T-helper 22 cell (primary cell): ENCODE measurements around the gene LYZL1.
"Not testable (repeated sequence)": the region's sequence is repeated elsewhere in the genome, so short reads cannot be mapped to it uniquely, and the experiment has no call there.

Experiments used
- DNase-seq: peaks from one replicate; pipeline ENCODE4 v3.0.0-alpha.2; 2020; ENCODE audit warnings: low read depth

The LYZL1 gene

DNA sequence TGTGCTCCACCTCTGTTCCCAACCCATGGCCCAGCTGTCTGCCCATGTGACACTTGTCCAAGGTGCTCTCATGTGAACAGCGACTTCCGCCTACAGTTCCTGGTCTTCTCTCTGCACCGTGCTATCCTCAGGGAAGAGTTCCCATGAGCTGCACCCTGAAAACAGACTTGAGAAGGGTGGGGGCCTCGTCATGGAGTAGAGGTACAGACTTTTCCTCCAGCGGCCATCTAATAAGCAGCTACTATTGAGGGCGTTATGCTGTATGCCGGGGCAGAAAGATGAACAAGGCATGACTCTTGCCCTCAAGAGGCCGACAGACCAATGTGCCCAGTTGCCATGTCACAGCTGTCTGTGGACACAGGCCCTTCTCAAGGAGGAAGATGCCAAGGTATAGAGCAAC, 25.4 kb upstream of the LYZL1 start:
- DNase-seq, result no peak

DNA sequence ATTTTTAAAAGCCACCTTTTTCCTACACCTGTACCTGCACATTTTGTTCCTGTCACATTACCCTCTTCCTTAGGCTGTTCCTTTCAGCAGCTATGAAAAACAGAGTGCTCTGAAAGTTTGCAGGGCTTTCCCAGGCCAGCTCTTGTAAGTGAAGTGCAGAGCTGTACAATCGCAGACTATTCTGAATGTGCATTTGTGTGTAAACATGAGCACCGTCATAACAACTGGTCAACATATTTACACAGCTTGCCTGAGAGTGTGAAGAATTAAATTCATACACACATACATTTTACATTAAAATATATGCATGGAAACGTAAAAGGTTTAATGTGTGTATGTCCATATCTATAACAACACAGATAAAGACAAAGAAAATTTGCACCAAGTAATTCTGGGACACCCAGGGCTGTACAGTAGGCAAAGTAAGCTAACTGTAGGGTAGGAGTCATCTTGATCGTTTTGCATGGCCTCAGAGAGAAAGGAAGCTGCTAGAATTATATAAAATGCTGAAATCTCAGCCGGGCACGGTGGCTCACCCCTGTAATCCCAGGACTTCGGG, 23.6 kb upstream of the LYZL1 start:
- DNase-seq, result no peak

DNA sequence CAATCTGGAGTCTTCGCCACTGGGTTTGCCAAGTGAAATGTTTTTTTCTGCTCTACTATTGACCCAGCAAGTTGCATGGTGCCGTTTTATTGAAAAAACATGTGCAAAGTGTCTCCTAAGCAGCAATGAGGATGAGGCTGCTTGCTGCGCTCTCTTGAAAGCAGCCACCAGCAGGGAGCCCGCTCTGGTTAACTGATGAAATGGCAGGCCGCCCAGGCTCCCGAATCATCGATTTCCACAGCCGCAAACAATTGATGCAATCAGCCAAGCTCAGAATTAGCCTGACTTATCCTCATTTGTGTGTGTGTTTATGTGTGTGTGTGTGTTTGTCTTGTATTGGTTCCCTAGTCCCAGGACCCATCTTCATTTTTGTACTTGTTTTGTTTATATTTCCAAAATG, 22.2 kb upstream of the LYZL1 start:
- no peak for DNase-seq

DNA sequence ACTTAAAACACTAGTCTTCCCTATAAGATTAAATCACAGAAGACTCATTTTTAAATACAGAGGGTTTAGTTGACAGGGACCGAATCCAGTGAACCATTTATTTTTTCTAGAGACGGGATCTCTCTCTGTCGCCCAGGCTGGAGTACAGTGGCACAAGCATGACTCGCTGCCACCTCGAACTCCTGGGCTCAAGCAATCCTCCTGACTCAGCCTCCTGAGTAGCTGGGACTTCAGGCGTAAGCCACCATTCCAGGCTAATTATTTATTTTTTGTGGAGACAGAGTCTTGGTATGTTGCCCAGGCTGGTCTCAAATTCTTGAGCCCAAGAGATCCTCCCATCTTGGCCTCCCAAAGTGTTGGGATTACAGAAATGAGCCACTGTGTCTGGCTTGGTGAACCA, 20.9 kb upstream of the LYZL1 start:
- DNase-seq, result no peak

DNA sequence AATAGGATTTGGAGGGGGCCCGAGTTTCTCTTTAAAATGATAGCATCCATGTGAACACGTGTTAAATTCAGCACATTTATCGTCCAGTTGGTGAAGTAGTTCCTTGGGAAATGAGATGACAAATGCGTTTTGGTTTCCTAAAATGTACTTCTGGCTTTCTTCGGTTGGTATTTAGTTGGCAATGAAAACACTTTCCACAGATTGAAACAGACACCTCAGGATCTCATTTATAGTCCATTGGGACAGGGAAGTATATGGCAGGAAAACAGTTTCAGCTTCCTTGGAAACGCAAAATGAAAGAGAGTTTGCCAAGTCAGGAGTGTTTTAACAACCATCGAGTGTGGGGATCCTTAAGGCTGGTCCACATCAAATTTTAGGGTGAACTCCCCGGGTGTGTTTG, 19.4 kb upstream of the LYZL1 start:
- no peak for DNase-seq

DNA sequence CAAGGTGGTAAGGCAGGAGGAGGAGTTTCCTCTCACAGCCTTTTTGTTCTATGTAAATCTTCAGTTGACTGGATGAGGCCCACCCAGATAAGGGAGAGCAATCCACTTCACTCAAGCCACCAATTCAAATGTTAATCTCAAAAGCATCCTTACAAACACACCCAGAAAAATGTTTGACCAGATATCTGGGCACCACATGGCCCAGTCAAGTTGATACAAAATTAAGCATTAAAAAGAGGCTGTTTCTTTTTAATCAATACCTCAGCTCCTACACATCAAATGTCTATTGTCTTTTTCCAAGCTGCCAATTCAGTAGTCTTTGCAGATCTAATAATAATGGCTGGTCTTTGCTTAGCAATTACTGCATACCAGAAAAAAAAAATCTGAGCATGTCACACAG, 18.0 kb upstream of the LYZL1 start:
- no peak for DNase-seq

DNA sequence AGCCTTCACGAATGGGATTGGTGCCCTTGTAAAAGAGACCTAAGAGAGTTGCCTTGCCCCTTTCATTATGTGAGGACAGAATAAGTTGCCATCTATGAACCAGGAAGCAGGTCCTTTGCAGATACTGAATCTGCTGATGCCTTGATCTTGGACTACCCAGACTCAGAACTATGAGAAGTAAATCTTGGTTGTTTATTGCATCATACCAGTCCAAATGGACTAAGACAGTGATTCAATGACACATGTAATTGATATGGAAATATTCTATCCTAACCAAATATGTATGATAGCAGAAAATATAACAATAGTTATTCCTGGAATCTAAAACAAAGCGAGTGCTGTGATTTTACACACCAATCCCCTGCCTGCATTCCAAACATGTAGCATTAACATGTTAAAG, 17.0 kb upstream of the LYZL1 start:
- no peak for DNase-seq

DNA sequence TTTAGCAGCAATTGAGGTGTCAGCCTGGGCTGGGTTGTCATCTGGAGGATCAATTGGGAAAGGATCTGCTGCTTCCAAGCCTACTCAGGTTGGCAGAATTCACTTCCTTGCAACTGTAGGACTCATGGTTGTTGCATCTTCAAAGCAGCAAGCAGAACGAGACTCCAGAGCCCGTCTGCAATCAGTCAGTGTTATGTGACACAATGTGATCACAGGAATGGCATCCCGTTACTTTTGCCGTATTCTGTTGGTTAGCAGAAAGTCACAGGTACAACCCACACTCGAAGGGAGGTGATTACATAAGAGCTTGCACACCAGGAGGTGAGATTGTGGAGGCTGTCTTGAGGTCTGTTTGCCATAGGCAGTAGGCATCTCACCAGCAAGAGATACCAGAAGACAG, 15.4 kb upstream of the LYZL1 start:
- DNase-seq, result no peak

DNA sequence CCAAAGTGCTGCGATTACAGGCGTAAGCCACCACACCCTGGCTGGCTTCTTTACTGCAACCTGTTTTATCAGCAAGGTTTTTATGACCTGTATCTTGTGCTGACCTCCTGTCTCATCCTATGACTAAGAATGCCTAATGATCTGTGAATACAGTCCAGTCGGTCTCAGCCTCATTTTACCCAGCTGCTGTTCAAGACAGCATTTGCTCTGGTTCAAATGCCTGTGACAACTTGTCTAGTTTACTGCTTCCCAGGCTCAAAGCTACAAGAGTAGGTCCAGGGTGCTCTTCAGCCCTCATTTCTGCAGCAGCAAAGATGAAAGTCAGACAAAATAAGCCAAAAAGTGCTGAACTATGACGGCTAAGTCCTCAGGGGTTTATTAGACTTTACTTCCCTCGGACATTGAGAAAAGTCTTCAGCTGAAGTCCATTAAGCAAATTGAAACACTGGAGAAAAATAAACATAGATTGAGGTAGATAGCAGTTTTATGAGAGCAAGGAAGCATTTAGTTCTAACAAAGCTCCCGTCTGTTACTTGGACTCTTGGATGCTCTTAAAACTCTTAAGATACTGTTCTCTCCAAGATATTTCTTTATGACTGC, 12.5 kb upstream of the LYZL1 start:
- no peak for DNase-seq

DNA sequence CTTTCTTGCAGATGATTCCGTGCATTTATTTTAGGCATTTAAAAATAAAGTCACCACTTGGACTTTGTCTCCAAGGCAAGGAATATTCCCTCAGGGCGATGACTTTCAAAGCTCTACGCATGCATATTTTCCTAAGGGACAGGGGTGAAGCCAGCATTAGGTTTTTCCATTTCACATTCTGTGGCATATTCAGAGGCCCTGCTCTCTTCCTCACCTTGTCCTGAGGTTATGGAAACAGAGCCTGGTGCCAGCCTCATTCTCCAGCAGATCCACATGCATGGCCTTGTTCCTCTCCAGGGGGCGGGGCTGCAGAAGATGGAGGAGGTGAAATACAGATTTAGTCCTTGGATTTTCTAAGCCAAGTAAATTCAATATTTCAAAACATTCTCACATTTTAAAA, 11.6 kb upstream of the LYZL1 start:
- DNase-seq, result no peak

DNA sequence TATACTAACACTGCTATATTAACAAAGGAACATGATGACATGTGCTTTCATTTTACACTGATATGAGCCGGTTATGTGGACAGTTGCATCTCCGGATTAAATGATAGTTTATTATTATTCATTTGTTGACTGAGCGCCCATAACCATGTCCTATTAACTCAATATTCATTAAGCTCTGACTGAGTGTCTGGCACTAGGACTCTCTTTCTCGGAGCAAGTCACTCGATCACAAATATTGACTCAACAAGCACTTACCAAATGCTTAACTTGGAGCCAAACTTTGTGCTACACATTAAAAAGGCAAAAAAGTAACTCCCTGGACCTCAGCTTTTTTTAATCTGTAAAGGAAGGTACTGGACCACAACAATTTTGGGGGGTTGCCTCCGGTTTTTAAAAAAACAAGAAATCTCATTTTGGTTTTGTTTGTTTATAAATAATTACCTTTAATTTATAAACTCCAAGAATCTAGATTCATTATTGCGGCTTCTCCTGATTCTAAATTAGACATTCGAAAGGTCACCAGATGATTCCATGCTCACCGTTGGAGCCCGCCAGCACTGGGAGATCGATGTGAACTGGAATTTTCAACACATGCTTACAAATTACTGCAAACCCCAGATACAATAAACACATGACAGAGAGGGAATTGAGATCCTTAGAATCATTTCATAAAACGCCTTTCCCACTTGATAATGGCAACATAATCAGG, 8.9 kb upstream of the LYZL1 start:
- DNase-seq, result no peak

DNA sequence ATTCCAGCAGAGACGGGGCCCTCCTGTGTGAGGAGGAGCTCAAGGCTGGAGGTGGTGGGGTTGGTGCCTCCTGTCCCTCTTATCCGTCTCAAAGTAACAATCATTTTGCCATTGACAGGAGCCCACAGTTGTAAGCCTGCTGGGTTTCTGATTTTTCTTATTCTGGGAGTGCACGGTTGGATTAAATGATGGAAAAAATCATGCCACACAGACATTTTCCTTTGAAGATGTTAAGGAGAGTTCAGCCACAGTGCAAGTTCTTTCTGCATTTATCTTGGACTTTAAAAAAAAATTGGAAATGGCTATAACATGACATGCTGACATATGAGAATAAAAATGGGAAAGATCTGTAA, 8.4 kb upstream of the LYZL1 start:
- no peak for DNase-seq

DNA sequence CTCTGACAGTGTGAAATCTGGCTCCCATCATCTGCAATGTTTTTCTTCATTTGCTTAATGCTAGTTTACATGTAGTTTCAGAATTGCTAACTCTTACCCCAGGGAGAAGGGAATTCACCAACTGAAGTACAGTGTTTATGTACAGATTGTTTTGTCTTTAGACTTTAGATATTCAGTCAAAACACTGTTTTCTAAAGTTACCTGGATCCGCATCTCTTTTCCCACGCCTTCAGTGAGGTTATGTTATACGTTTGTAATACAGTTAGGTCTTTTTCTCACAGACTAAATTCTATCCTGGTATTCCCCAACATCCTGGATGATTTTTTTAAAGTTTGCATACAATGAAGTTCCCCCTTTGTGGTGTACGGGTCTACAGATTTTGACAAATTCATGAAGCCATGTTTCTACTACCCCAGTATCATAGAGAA, 3.2 kb upstream of the LYZL1 start:
- no peak for DNase-seq

DNA sequence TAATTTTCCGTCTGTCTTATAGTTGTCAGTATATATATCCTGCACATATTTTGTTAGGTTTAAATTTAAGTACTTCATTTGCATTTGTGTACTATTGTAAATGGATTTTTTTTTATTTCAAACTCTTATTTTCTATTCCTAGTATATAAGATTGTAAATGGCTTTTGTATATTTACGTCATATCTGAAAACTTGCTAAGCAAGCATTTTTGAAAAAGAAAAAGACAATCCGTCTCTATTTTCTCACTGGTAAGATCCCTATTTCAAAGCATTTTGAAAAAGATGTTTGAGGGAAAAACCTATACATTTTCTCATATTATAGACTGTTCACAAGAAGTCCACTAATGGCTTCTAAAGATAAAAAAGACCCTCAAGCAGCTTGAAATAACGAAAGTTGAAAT, 1.2 kb upstream of the LYZL1 start:
- DNase-seq, result no peak

DNA sequence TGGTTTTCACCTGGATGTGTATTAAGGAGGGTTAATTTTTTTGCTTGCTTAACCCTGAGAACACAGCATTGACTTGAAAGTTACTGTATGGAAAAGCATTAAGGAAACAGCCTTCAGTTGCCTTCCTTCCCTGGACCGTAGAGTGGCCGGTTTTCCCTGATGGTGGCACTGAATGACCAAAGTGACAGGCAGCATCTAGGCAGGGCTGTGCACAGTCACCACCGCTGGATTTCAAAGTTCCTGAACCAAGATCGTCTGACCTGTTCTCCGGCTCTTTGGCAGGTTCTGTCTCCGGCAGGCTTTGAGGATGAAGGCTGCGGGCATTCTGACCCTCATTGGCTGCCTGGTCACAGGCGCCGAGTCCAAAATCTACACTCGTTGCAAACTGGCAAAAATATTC, 2.7 kb downstream of the LYZL1 start:
- not testable (repeated sequence) for DNase-seq

DNA sequence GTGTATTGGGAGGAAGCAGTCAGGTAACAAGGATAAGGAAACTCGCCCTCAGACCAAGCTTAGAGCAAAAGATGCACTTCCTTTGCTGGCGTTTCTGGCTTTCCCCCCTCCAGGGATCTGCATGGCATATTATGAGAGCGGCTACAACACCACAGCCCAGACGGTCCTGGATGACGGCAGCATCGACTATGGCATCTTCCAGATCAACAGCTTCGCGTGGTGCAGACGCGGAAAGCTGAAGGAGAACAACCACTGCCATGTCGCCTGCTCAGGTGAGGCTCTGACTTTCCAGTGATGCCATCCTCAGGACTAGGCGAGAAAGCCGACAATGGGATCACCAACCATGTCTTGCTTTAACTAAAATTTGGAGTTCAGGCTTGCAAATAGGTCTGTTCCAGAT, 3.5 kb downstream of the LYZL1 start:
- DNase-seq, result not testable (repeated sequence)

DNA sequence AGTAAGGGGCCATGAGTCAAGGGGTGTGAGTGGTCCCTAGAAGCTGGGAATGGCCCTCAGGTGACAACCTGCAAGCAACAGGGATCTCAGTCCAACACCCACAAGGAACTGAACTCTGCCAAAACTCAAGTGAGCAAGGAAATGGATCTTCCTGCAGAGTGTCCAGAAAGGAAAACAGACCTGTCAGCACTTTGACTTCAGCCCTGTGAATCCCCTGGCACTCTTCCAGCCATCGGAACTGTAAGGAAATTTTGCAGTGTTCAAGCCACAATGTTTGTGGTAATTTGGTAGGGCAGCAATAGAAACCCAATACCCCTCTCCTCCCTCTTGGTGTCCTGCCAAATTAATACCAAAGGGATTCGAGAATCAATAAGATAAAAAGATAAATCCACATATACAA, 6.9 kb downstream of the LYZL1 start:
- DNase-seq, result no peak

DNA sequence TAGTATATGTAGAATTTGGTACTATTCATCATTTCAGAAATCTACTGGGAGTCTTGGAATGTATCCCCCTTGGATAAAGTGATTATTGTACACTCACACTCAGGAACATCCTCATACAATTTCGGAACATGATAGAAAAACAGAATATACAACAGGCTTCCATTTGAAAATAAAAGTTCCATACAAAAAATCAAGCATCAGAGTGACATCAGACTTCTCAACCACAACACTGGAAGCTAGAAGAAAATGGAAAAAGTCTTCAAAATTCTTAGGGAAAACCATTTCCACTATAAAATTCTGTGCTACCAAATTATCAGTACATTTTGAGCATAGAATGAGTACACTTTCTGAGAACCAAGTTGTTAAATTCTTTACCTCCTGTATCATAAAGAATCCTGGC, 8.8 kb downstream of the LYZL1 start:
- DNase-seq, result no peak

DNA sequence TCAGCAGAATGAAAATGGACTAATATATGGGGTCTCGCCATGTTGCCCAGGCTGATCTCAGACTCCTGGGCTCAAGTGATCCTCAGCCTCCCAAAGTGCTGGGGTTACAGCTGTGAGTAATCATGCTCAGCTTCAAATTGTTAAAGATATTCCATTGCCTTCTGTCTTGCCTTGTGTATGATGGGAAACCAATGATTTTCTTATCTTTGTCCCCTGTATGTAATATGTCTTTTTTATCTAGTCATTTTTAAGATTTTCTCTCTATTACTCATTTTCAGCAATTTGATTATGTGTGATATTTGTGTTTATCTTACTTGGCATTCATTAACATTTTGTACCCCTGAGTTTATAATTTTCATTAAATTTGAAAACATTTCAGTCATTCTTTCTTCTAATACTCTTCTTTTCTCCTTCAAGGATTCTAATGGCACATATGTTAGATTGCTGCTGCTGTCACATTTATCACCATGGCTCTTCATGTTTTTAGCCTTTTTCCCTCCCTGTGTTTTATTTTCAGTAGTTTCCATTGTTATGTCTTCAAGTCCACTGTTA, 12.6 kb downstream of the LYZL1 start:
- no peak for DNase-seq

DNA sequence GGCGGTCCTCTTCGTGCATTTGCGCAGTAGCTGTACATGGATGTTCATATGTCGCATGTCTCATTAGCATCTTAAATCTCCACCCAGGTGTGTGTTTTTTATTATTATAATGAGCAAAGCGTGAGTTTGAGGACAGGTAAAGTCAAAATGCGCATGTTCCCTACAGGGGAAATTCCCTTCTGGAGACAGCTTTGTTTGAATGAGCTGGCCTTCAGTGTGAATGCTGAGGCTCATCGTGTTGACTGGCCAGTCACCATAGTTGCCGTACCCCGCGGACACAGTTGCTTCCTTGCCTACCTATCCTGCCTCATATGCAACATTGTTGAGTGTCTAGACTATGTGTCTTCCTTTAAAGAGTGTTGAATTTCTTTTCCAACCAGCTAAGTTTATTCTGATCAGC, 13.6 kb downstream of the LYZL1 start:
- no peak for DNase-seq

DNA sequence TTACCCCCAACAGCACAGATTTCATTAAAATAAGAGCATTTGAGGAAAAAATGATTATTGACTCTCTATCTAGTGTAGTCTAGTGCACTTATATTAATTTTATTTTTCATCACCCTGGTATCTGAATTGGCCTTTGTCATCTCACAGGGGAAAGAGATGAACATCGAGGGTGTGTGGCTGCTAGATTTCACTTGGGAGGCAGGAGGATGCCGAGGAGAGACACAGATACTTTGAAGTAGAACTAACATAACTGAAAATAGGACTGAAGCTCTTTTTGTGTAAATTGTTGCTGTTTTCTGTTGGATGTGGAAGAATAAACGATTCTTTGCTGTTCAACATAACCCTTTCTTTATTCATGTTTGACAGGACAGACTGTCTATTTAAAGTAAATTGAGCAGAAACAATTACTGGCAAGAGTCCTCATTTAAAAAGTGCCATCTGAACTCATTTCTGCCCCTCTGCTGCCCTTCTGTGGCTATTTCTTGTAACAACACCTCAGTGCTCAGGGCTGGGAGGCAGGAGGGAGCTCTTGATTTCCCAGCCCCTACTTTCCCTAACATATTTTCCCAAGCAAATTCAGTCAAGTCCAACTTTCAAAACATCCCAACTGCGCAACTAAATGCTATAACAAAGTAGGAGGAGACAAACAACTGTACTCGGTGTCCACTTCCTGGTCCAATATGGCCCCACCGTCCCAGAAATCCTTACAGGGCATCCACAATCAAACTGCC, 15.6 kb downstream of the LYZL1 start:
- DNase-seq, result no peak

DNA sequence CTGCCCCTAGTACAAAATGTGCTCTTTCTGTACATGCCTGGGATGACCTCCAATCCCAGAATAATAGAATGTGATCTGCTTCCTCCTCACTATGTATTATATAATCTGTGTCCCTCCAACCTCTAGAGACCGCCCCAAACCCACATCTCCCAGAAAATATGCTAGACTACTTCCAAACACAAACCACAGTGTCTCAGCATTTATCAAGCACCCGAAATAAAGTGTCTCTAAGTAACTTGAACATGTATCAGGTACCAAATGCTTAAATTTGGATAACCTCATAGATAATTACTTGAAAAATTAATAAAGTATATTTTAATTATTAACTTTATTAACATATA, 16.1 kb downstream of the LYZL1 start:
- DNase-seq, result no peak

DNA sequence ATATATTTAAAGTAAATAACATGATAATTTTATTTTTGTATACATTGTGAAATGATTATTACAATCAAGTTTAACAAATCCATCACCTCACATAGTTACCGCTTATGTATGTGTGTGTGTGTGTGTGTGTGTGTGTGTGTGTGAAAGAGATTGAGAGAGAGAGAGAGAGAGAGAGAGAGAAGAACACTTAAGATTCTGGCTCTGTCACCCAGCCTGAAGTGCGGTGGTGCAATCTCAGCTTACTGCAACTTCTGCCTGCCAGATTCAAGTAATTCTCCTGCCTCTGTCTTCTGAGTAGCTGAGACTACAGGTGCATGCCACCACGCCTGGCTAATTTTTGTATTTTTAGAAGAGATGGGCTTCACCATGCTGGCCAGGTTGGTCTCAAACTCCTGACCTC, 17.8 kb downstream of the LYZL1 start:
- DNase-seq, result no peak
